Measurements from ENCODE around the gene NT5C2. TPM values are rescaled to one million over a fixed set of nuclear protein-coding genes. Genes with fewer than 3 reads are reported as not detected.

Gene NT5C2
- total and polyA plus RNA-seq, 2 of the 8 experiments (the other 6 are each of a cell fraction or from before 2014, with no cell fraction given), result 35.2 to 106 TPM

DNA sequence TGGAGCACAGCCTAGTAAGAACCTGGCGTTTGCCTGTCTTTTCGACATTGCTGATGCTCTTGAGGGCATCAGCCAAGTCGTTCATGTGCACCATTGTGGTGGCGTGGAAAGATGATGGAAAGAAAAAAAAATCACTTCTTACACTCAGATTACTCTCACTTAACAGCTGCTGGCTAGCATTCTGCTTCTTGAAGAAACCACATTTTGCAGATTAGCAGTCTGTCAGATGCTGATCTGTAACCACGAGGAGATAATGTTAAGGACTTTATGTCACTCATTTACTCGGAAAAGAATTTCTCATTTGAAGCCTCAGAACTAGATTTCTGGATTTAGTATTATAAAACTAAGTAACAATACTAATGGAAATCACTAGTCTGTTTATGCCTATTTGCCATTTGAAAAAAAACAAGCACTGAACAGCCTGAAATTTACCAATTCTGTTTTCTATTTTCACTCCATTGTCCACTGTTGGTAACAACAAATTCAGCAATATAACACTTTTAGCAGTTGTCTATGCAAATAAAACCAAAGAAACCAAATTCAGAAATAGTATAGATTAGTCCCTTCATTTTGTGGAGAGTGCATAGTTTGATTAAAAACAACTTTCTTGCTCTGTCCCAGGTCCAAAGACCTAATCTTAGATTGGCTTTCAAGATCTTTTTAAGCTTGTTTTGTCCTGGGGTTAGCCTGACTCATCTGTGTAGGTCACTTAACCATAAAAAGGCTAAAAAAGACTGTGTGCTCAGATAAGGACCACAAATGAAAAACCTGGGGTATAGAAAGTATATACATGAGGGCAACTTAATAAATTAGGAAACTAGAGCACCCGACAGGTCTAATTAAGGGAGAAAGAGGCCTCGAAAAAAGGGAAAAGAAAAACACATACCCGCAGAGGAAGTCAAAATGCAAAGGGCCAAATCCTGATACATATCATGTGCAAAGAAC, 67.5 kb downstream of the NT5C2 start (continued):
- TF ChIP-seq ATF3 (IDR thresholded peaks at IDR 0.05; ENCODE audit: insufficient read depth, low read depth, low read length) (no peak), POU5F1 (IDR thresholded peaks at IDR 0.05; ENCODE audit: low read depth, low read length) (no peak), BRCA1 (IDR thresholded peaks at IDR 0.05; ENCODE audit: low read depth, low read length) (no peak), EP300 (IDR thresholded peaks at IDR 0.05; ENCODE audit: borderline replicate concordance in 1 of 2, low read depth in 2 of 2, low read length in 2 of 2) (no peak), CHD1 (IDR thresholded peaks at IDR 0.05; ENCODE audit: low read depth, low read length) (no peak), TAF1 (IDR thresholded peaks at IDR 0.05; ENCODE audit: low read depth, low read length) (no peak), CTBP2 (IDR thresholded peaks at IDR 0.05; ENCODE audit: borderline replicate concordance, insufficient read depth, insufficient read length, low read length) (no peak), KDM1A (IDR thresholded peaks at IDR 0.05; ENCODE audit: borderline replicate concordance, low read length) (no peak), CHD2 (IDR thresholded peaks at IDR 0.05; ENCODE audit: low read length) (no peak), HDAC6 (IDR thresholded peaks at IDR 0.05; ENCODE audit: low read depth, low read length) (no peak), PHF8 (conservative IDR thresholded peaks at IDR 0.05; ENCODE audit: low read depth, low read length) (no peak), RFX5 (IDR thresholded peaks at IDR 0.05; ENCODE audit: borderline replicate concordance, low read depth, low read length) (no peak)
